DOHH2 (cell line): ENCODE measurements around the gene GATA3.

Experiments used
- H3F3A ChIP-seq: fragments of 200-600 bp; sonication (generic), shearing (Covaris generic); 2 replicates; pipeline ENCODE4 v1.6.0; 2016; ENCODE audit warnings: antibody characterized with exemption, mild to moderate bottlenecking; ENCODE audit not compliant: control insufficient read depth, insufficient read depth
- H3K27ac ChIP-seq: fragments of 200-600 bp; sonication (generic); 2 replicates; pipeline ENCODE4 v1.5.1; 2014; ENCODE audit warnings: low read depth, mild to moderate bottlenecking, low read length, moderate library complexity
- H3K27me3 ChIP-seq: fragments of 200-600 bp; sonication (generic); 2 replicates; pipeline ENCODE4 v1.6.1; 2014; ENCODE audit warnings: mild to moderate bottlenecking, low read length, mixed read lengths; ENCODE audit not compliant: control insufficient read depth
- H3K36me3 ChIP-seq: fragments of 200-600 bp; sonication (generic); 2 replicates; pipeline ENCODE4 v1.6.1; 2014; ENCODE audit warnings: mild to moderate bottlenecking, low read length, moderate library complexity, mixed read lengths; ENCODE audit not compliant: control insufficient read depth
- H3K4me1 ChIP-seq: fragments of 200-600 bp; sonication (generic); 2 replicates; pipeline ENCODE4 v1.6.1; 2014; ENCODE audit warnings: mild to moderate bottlenecking, low read length, mixed read lengths; ENCODE audit not compliant: control insufficient read depth
- H3K4me2 ChIP-seq: fragments of 200-600 bp; sonication (generic); 2 replicates; pipeline ENCODE4 v1.6.0; 2014; ENCODE audit warnings: mild to moderate bottlenecking, low read length, moderate library complexity
- H3K4me3 ChIP-seq: fragments of 200-600 bp; sonication (generic); 2 replicates; pipeline ENCODE4 v1.5.1; 2014; ENCODE audit warnings: mild to moderate bottlenecking, low read length, mixed read lengths
- H3K79me2 ChIP-seq: fragments of 200-600 bp; sonication (generic); 2 replicates; pipeline ENCODE4 v1.6.1; 2014; ENCODE audit warnings: mild to moderate bottlenecking, low read length, mixed read lengths; ENCODE audit not compliant: control insufficient read depth
- H3K9me2 ChIP-seq: fragments of 200-600 bp; sonication (generic); replicated peaks from 2 replicates; pipeline ENCODE4 v1.6.1; 2014; ENCODE audit warnings: mild to moderate bottlenecking, low read length, mixed read lengths; ENCODE audit not compliant: control insufficient read depth
- H3K9me3 ChIP-seq: fragments of 200-600 bp; sonication (generic); 2 replicates; pipeline ENCODE4 v1.6.1; 2014; ENCODE audit warnings: antibody characterized with exemption, low read length, mixed read lengths; ENCODE audit not compliant: control insufficient read depth, insufficient read depth
- H4K20me1 ChIP-seq: fragments of 200-600 bp; sonication (generic); 2 replicates; pipeline ENCODE4 v1.6.0; 2014; ENCODE audit warnings: low read depth, mild to moderate bottlenecking, antibody characterized with exemption, low read length, moderate library complexity; ENCODE audit not compliant: control insufficient read depth, insufficient read depth
- EZH2phosphoT487 ChIP-seq: fragments of 200-600 bp; sonication (generic); IDR thresholded peaks from 2 replicates; pipeline ENCODE4 v1.6.1; 2017; ENCODE audit warnings: borderline replicate concordance, mild to moderate bottlenecking, antibody characterized with exemption, low read length, moderate library complexity, mixed read lengths
- TF ChIP-seq, protein P1 (sequence below): fragments of 200-600 bp; sonication (generic); IDR thresholded peaks from one replicate; pipeline ENCODE4 v1.5.1; 2014; ENCODE audit warnings: antibody characterized with exemption, mild to moderate bottlenecking, low read depth, low read length; ENCODE audit not compliant: poor library complexity, severe bottlenecking

Gene GATA3

DNA sequence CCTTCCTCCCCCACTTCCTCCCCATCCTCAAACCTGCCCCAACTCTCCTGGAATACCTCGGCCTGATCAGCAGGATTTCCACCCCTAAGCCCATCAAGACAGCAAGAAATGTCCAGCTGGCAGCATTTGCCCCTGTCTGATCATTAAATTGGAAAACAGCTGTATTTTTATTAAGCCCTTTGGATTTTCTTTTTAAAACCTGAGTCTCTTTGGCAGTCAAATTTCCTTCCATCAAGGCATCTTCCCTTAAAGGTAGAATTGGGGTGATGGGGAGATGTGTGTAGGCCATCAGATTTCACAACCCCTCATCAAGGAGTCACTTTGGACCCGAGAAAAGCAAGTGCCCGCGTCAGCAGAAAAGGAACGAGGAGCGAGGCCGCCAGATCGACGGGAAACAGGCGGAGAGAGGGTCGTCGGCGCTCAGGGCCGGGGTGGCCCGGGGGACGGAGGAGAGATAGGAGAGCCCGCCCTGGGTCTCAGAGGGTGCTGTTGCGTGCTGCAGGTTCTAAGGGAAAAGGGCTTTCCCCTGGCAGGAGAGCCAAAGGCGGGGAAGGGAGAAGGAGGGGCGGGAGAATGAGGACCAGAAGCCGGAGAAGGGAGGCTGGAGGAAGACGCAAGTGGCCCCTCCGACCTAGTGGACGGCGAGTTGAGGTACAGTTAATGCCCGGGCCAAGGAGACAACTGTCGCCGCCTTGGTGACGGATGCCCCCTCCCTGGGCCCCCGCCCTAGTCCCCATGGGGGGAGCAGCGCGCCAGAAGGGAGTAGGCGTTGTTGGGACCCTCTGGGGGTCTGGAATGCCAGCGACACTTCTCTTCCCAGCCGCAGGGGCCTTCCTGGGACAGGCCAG lies 11.5 kb upstream of the GATA3 start:
- no peak overlapping the region for H3K4me3 ChIP-seq

DNA sequence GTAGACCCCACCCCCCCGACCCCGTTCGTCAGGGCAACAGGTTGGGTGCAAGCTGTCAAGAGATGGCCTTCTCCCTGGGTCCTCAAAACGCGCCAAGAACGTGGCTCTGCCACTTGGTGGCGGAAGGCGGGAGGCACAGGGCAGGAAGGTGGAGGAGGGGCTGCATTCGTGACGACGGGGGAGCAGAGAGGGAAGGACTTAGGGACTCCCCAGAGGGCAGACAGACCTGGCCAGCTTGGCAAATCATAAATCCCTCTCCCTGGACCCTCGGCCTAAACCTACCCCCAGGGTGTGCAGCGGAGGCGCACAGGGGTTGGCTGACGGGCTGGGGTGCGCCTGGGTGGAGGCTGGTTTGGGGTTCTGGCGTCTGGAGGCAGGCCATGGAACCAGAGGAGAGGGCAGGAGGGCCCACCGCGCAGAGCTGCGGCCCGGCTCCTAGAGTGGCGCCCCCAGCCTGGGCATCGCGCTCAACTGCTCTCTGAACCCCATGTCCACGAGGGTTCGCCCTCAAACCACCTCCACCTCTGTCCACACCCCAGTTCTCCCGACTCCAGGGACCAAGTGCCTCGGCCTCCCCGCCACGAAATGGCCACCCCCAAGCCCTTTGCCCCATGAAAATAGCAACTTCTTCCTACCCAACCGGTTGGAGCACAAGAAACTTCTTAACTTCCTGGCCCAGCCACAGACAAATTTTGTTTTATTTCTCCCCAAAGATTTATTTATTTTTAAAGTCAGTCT lies 10.8 kb upstream of the GATA3 start:
- Histone ChIP-seq H3K4me2 (no peak overlapping the region), H3K79me2 (no peaks in the 10 kb centered on the region), H3K9me3 (no peaks in the 10 kb centered on the region), H3K36me3 (no peaks in the 10 kb centered on the region), H3K9me2 (no peaks in the 10 kb centered on the region), H3K27me3 (peaks cover 82% of the 10 kb centered on the region), H3F3A (no peaks in the 10 kb centered on the region), H3K27ac (no peak overlapping the region), H3K4me1 (no peaks in the 10 kb centered on the region), H4K20me1 (no peaks in the 10 kb centered on the region), H3K4me3 (no peak overlapping the region)
- no peak for TF ChIP-seq EZH2phosphoT487
- TF ChIP-seq, protein P1, sequence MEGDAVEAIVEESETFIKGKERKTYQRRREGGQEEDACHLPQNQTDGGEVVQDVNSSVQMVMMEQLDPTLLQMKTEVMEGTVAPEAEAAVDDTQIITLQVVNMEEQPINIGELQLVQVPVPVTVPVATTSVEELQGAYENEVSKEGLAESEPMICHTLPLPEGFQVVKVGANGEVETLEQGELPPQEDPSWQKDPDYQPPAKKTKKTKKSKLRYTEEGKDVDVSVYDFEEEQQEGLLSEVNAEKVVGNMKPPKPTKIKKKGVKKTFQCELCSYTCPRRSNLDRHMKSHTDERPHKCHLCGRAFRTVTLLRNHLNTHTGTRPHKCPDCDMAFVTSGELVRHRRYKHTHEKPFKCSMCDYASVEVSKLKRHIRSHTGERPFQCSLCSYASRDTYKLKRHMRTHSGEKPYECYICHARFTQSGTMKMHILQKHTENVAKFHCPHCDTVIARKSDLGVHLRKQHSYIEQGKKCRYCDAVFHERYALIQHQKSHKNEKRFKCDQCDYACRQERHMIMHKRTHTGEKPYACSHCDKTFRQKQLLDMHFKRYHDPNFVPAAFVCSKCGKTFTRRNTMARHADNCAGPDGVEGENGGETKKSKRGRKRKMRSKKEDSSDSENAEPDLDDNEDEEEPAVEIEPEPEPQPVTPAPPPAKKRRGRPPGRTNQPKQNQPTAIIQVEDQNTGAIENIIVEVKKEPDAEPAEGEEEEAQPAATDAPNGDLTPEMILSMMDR = no peak

More for the DNA sequence above, 11.5 kb upstream of the GATA3 start:
- H4K20me1 ChIP-seq = no peaks in the 10 kb centered on the region
- no peaks in the 10 kb centered on the region for H3F3A ChIP-seq
- H3K4me1 ChIP-seq = no peaks in the 10 kb centered on the region
- H3K9me3 ChIP-seq = no peaks in the 10 kb centered on the region
- H3K9me2 ChIP-seq = no peaks in the 10 kb centered on the region
- H3K4me2 ChIP-seq = no peak overlapping the region
- no peaks in the 10 kb centered on the region for H3K79me2 ChIP-seq
- peaks cover 82% of the 10 kb centered on the region for H3K27me3 ChIP-seq
- H3K27ac ChIP-seq = no peak overlapping the region
- H3K36me3 ChIP-seq = no peaks in the 10 kb centered on the region
- no peak for TF ChIP-seq EZH2phosphoT487
- TF ChIP-seq, protein P1 = no peak

DNA sequence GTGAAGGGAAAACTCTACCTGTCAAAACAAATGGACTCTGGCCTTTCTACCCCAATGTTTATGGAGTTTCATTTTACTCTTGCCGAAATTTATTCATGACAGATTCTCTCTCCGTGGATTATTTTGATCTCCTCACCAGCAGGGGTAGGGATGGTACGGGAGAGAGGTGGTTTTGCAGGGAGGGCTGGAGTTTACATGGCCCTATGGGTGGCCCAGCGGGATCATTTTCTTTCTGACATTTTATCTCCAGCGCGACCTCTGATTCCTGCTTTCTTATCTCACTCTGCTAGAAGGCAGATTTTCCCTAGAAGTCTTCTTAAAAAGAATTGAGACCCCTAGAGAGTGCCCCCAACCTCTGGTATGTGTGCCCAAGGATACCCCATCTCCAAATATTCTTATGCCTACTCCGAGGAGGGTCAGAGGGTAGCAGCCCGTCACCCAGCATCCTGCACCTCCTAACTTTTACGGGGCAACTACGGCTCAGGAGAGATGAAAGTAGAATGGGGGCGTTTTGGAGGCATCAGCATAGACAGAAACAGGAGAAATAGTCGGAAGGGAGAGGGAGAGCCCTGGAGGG lies 10.1 kb upstream of the GATA3 start:
- H3K36me3 ChIP-seq = no peaks in the 10 kb centered on the region
- H3K27me3 ChIP-seq = peaks cover 75% of the 10 kb centered on the region
- TF ChIP-seq EZH2phosphoT487 = no peak
- TF ChIP-seq, protein P1 = no peak
- no peaks in the 10 kb centered on the region for H3F3A ChIP-seq
- no peaks in the 10 kb centered on the region for H3K9me3 ChIP-seq
- H3K4me3 ChIP-seq = no peak overlapping the region
- H3K4me1 ChIP-seq = no peaks in the 10 kb centered on the region
- no peak overlapping the region for H3K4me2 ChIP-seq
- no peaks in the 10 kb centered on the region for H3K9me2 ChIP-seq
- no peak overlapping the region for H3K27ac ChIP-seq
- no peaks in the 10 kb centered on the region for H3K79me2 ChIP-seq
- H4K20me1 ChIP-seq = no peaks in the 10 kb centered on the region
